Neural progenitor cell (in vitro differentiated cells): Measurements from ENCODE around the gene TOMM40L. TPM values are rescaled to one million over a fixed set of nuclear protein-coding genes. Genes with fewer than 3 reads are reported as not detected.

Source experiments
- DNase-seq: peaks from one replicate; pipeline ENCODE4 v3.0.0-alpha.2; 2016; ENCODE audit warnings: low spot score
- H2AFZ ChIP-seq: fragments of 200-600 bp; sonication (generic); replicated peaks from 2 replicates; pipeline ENCODE4 v1.6.1; 2016; ENCODE audit warnings: antibody characterized with exemption
- H3F3A ChIP-seq: fragments of 200-600 bp; sonication (generic); 2 replicates; pipeline ENCODE4 v1.6.1; 2016; ENCODE audit warnings: antibody characterized with exemption, low read depth
- H3K27ac ChIP-seq: fragments of 200-600 bp; sonication (generic); 2 replicates; pipeline ENCODE4 v1.5.1; 2016; ENCODE audit warnings: mild to moderate bottlenecking
- H3K27me3 ChIP-seq: fragments of 200-600 bp; sonication (generic); 2 replicates; pipeline ENCODE4 v1.6.1; 2016; ENCODE audit warnings: mild to moderate bottlenecking, moderate library complexity
- H3K36me3 ChIP-seq: fragments of 200-600 bp; sonication (generic); 2 replicates; pipeline ENCODE4 v1.5.1; 2016
- H3K4me1 ChIP-seq: fragments of 200-600 bp; sonication (generic); 2 replicates; pipeline ENCODE4 v1.6.1; 2016; ENCODE audit warnings: mixed run types
- H3K4me2 ChIP-seq: fragments of 200-600 bp; sonication (generic); 2 replicates; pipeline ENCODE4 v1.6.1; 2016
- H3K4me3 ChIP-seq: fragments of 200-600 bp; sonication (generic); 2 replicates; pipeline ENCODE4 v1.5.1; 2016
- H3K79me2 ChIP-seq: fragments of 200-600 bp; sonication (generic); 2 replicates; pipeline ENCODE4 v1.6.1; 2016; ENCODE audit warnings: low read depth
- H3K9ac ChIP-seq: fragments of 200-600 bp; sonication (generic); 2 replicates; pipeline ENCODE4 v1.6.1; 2016
- H3K9me3 ChIP-seq: fragments of 200-600 bp; sonication (generic); 2 replicates; pipeline ENCODE4 v1.5.1; 2016; ENCODE audit warnings: low read depth
- H4K20me1 ChIP-seq: fragments of 200-600 bp; sonication (generic); 2 replicates; pipeline ENCODE4 v1.6.1; 2016; ENCODE audit warnings: low read depth
- H3K27ac Mint-ChIP-seq: 3 replicates; pipeline ENCODE4 v1.8.0; 2021; ENCODE audit warnings: mixed read lengths
- H3K27me3 Mint-ChIP-seq: 2 replicates; pipeline ENCODE4 v1.8.0; 2022; ENCODE audit warnings: low read depth, mild to moderate bottlenecking, inconsistent platforms, moderate library complexity, mixed read lengths; ENCODE audit not compliant: insufficient read depth
- H3K36me3 Mint-ChIP-seq: 3 replicates; pipeline ENCODE4 v1.8.0; 2021; ENCODE audit warnings: mixed read lengths
- H3K4me1 Mint-ChIP-seq: 3 replicates; pipeline ENCODE4 v1.8.0; 2021; ENCODE audit warnings: mixed read lengths
- H3K4me3 Mint-ChIP-seq: 3 replicates; pipeline ENCODE4 v1.8.0; 2021; ENCODE audit warnings: mild to moderate bottlenecking, moderate library complexity, mixed read lengths
- H3K9me3 Mint-ChIP-seq: 3 replicates; pipeline ENCODE4 v1.8.0; 2020; ENCODE audit warnings: mixed read lengths
- EZH2 ChIP-seq: fragments of 200-600 bp; sonication (generic); IDR thresholded peaks from 2 replicates; pipeline ENCODE4 v1.6.1; 2017; ENCODE audit warnings: antibody characterized with exemption, mild to moderate bottlenecking, moderate library complexity
- EZH2phosphoT487 ChIP-seq: fragments of 200-600 bp; sonication (generic); IDR thresholded peaks from 2 replicates; pipeline ENCODE4 v1.6.1; 2017; ENCODE audit warnings: antibody characterized with exemption
- total RNA-seq: library from RNA; depleted of rRNA; stranded (reverse); fragments of >200 nt; gene quantifications from 2 replicates; pipeline ENCODE4 v1.2.3, GENCODE V29; 2015; ENCODE audit warnings: low replicate concordance
- TF ChIP-seq, protein P1 (sequence below): fragments of 200-600 bp; sonication (generic); IDR thresholded peaks from 2 replicates; pipeline ENCODE4 v1.5.1; 2017; ENCODE audit warnings: antibody characterized with exemption, mild to moderate bottlenecking

The TOMM40L gene
- total RNA-seq, 1 donor from 2014 or later = 7.2 TPM

DNA sequence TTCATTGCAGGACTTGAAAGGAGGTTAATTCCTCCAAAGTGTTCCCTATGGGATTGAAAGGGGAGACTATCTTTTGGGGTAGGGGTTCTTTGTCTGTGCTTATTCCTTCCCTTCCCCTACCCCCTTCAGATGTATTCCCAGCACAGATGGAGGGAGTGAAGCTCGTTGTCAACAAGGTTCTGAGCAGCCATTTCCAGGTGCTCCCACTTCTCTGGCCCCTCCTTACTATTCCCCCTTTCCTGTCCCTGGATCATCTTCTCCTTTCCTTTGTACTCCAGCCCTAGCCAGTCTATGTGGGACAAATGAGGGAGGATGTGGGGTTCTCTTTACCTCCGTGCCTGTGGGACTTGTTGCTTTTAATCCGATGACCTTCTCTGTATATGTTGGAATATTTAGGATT is 899 bp downstream of the TOMM40L start:
- Histone ChIP-seq H3K4me1 (peaks cover 9% of the 10 kb centered on the region), H3K27me3 (no peaks in the 10 kb centered on the region), H3K79me2 (no peaks in the 10 kb centered on the region), H4K20me1 (no peaks in the 10 kb centered on the region), H3K9me3 (no peaks in the 10 kb centered on the region), H3K27ac (no peak overlapping the region), H2AFZ (peak overlapping the region; percentile 84), H3K36me3 (no peaks in the 10 kb centered on the region), H3K4me2 (peak overlapping the region; percentile 89), H3K9ac (no peak overlapping the region), H3F3A (peaks cover 13% of the 10 kb centered on the region), H3K4me3 (peak overlapping the region; percentile 70)
- H3K27ac Mint-ChIP-seq = no peak overlapping the region
- no peaks in the 10 kb centered on the region for H3K9me3 Mint-ChIP-seq
- peaks cover 21% of the 10 kb centered on the region for H3K4me1 Mint-ChIP-seq
- H3K27me3 Mint-ChIP-seq = peaks cover 6% of the 10 kb centered on the region
- peak overlapping the region; percentile 99 for H3K4me3 Mint-ChIP-seq
- H3K36me3 Mint-ChIP-seq = no peaks in the 10 kb centered on the region
- TF ChIP-seq, protein P1, sequence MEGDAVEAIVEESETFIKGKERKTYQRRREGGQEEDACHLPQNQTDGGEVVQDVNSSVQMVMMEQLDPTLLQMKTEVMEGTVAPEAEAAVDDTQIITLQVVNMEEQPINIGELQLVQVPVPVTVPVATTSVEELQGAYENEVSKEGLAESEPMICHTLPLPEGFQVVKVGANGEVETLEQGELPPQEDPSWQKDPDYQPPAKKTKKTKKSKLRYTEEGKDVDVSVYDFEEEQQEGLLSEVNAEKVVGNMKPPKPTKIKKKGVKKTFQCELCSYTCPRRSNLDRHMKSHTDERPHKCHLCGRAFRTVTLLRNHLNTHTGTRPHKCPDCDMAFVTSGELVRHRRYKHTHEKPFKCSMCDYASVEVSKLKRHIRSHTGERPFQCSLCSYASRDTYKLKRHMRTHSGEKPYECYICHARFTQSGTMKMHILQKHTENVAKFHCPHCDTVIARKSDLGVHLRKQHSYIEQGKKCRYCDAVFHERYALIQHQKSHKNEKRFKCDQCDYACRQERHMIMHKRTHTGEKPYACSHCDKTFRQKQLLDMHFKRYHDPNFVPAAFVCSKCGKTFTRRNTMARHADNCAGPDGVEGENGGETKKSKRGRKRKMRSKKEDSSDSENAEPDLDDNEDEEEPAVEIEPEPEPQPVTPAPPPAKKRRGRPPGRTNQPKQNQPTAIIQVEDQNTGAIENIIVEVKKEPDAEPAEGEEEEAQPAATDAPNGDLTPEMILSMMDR = no peak
- TF ChIP-seq EZH2 = no peak
- TF ChIP-seq EZH2phosphoT487 = no peak
- no peak for DNase-seq

DNA sequence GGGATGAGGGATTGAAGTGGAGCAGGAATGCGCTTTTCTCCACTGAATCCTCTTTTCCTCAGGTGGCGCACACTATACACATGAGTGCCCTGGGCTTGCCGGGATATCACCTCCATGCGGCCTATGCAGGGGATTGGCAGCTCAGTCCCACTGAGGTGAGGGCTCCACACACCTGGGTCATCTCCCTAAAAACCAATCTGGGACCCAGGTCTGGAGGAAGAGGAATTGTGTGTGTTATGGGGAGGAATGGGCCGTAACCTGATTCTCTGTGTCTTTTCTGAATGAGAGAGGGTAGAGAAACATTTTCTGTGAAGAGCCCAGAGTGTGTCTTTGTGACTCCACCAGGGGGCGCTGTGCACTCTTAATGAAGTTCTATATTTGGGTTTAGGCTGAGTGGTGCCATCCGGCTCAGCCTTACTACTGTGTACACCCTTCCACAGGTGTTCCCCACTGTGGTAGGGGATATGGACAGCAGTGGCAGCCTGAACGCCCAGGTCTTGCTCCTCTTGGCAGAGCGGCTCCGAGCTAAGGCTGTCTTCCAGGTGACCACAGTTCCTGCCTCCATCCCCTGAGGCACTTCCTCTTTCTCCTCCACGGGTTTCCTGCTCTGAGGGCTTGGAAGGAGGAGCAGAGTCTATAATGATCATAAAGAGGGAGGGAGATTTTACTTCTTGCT is 1.5 kb downstream of the TOMM40L start:
- Histone ChIP-seq H3K9ac (no peak overlapping the region), H3K4me2 (peak overlapping the region; percentile 89), H2AFZ (peak overlapping the region; percentile 23), H3K36me3 (no peaks in the 10 kb centered on the region), H3K27me3 (no peaks in the 10 kb centered on the region), H3K4me1 (peaks cover 9% of the 10 kb centered on the region), H3F3A (peaks cover 13% of the 10 kb centered on the region), H3K79me2 (no peaks in the 10 kb centered on the region), H4K20me1 (no peaks in the 10 kb centered on the region), H3K9me3 (no peaks in the 10 kb centered on the region), H3K27ac (no peak overlapping the region), H3K4me3 (peak overlapping the region; percentile 70)
- TF ChIP-seq EZH2 = no peak
- TF ChIP-seq, protein P1 = peak; percentile 90
- Mint-ChIP-seq H3K27ac (peak overlapping the region; percentile 11), H3K36me3 (no peaks in the 10 kb centered on the region), H3K27me3 (peaks cover 6% of the 10 kb centered on the region), H3K9me3 (no peaks in the 10 kb centered on the region), H3K4me3 (peak overlapping the region; percentile 99), H3K4me1 (peaks cover 21% of the 10 kb centered on the region)
- peak; percentile 91 for DNase-seq

DNA sequence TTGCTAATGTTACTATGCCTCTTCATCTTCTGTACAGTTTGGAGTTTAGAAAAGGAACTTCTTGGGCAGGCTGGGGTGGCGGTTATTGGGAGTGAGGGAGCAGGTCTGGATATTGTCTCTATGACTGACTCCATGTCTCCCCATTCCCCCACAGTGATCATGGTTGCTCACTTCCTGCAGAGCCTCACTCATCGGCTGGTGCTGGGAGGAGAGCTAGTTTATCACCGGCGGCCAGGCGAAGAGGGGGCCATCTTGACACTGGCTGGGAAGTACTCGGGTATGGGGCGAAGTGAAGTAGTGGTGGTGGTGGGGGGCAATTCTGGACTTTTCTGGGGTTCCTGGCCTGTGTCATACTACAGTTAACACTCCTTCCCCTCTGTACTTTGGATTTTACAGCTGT is 2.2 kb downstream of the TOMM40L start:
- peaks cover 9% of the 10 kb centered on the region for H3K4me1 ChIP-seq
- no peaks in the 10 kb centered on the region for H4K20me1 ChIP-seq
- Mint-ChIP-seq H3K4me3 (peak overlapping the region; percentile 99), H3K27me3 (peaks cover 6% of the 10 kb centered on the region), H3K9me3 (no peaks in the 10 kb centered on the region), H3K27ac (no peak overlapping the region), H3K36me3 (no peaks in the 10 kb centered on the region), H3K4me1 (peaks cover 21% of the 10 kb centered on the region)
- H3K36me3 ChIP-seq = no peaks in the 10 kb centered on the region
- H3F3A ChIP-seq = peaks cover 13% of the 10 kb centered on the region
- H3K27ac ChIP-seq = no peak overlapping the region
- H3K9me3 ChIP-seq = no peaks in the 10 kb centered on the region
- no peak for DNase-seq
- no peak overlapping the region for H3K4me3 ChIP-seq
- H2AFZ ChIP-seq = no peak overlapping the region
- no peak overlapping the region for H3K4me2 ChIP-seq
- no peaks in the 10 kb centered on the region for H3K79me2 ChIP-seq
- no peaks in the 10 kb centered on the region for H3K27me3 ChIP-seq
- no peak overlapping the region for H3K9ac ChIP-seq
- TF ChIP-seq EZH2 = no peak
- TF ChIP-seq EZH2phosphoT487 = no peak
- TF ChIP-seq, protein P1 = no peak
